ENCODE data around the gene MID1IP1.

MID1IP1 gene, protein sequence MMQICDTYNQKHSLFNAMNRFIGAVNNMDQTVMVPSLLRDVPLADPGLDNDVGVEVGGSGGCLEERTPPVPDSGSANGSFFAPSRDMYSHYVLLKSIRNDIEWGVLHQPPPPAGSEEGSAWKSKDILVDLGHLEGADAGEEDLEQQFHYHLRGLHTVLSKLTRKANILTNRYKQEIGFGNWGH

DNA sequence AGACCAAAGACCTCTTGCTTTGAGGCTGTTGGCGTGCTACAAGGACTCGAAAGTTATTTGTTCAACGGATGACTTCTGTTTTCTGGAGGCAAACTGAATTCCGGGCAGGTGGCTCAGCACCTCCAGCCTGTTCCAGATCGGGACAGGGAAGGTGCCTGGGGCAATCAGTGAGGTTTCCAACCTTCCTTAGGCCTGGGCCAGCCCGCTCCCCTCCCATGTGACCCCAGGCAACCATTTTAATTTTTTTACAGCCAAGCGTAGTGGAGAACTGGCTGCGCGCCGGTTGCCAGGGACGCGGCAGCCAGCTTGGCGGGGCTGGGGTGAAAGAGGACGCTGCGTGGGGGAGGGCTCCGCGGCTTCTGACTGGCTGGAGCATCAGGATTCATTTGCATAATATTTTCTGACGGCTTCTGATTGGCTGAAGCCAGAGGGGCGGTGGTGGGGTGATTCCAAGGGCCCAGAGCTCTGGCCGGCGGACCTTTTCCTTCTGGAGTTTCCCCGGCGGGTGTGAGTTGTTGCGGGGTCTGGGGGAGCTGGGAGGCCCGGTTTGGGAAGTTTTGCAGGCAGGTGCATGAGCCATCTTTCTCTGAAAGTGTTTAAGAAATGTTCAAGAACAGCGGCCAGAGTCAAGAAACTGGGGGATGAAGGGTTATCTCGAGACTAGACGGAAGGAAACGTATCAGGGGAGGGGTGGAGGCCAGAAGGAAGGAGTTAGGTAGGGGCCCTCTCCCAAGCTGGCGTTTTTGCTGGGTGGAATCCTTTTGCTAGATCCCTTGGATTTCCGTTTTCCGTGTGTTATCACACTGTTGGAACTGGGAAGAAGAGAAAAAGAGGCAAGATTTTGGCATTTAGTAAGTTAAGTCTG, at the start of gene MID1IP1:
MID1IP1 (plus strand) TSS at position 479 of the 865 bp plus-strand sequence. CDS start 3,488 bp downstream, outside the sequence.
- DNase-seq (ENCODE audit: low read depth in 1 of 2, low spot score in 1 of 2): peak; percentile 37 to 54

GRCh38 chrX:38754102-38754790, 47.0 kb upstream of the MID1IP1 start:
- no peak for DNase-seq (ENCODE audit: low read depth in 1 of 2, low spot score in 1 of 2)

DNA sequence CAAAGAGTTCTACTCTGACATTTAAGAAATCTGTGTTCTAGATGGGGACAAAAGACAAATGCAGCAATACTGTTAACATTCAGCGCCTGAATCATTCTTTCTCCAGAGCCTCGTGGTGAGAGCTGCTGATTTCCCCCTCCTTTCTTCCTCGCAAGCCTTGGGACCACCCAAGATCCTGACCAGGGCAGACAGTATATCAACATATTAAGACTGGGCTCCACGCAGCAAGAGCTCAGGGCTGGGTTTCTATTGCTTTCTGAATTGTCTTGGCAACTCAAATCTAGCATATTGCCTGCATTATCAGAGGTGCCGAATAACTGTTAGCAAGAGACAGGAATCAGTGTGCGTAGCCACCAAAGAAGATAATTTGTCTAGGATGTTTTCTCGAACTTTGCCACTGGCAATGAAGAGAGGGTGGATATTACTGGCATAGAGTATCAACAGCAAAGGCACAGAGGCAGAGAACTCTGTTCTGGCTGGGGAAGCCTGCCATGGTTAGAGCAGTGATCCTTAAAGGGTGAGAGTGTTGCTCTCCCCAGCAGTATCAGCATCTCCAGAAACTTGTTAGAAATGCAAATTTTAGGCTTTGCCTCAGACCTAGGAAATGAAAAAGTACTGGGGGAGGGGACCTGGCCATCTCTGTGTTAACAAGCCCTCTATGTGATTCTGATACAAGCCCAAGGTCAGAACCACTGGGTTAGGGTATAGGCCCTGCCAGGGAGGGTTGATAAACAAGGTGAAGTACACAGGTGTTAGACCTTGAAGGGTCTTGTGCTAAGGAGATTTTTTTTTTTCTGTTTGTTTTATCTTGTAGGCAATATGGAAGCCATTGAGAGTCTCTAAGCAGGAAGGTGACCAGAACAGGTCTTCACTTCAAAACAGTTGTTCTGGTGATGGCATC, 46.2 kb upstream of the MID1IP1 start:
- no peak for DNase-seq (ENCODE audit: low read depth in 1 of 2, low spot score in 1 of 2)

- no peak for DNase-seq (ENCODE audit: low read depth in 1 of 2, low spot score in 1 of 2)
These were observed 40.4 kb upstream of the MID1IP1 start for GRCh38 chrX:38760883-38761282.

GRCh38 chrX:38768079-38768478, 33.2 kb upstream of the MID1IP1 start:
- no peak for DNase-seq (ENCODE audit: low read depth in 1 of 2, low spot score in 1 of 2)

GRCh38 chrX:38770152-38770551, 31.1 kb upstream of the MID1IP1 start:
- DNase-seq (ENCODE audit: low read depth in 1 of 2, low spot score in 1 of 2): no peak

GRCh38 chrX:38774249-38774648, 27.0 kb upstream of the MID1IP1 start:
- no peak for DNase-seq (ENCODE audit: low read depth in 1 of 2, low spot score in 1 of 2)

GRCh38 chrX:38796946-38797345, 4.3 kb upstream of the MID1IP1 start:
- no peak for DNase-seq (ENCODE audit: low read depth in 1 of 2, low spot score in 1 of 2)

GRCh38 chrX:38798956-38799355, 2.3 kb upstream of the MID1IP1 start:
- no peak for DNase-seq (ENCODE audit: low read depth in 1 of 2, low spot score in 1 of 2)

DNA sequence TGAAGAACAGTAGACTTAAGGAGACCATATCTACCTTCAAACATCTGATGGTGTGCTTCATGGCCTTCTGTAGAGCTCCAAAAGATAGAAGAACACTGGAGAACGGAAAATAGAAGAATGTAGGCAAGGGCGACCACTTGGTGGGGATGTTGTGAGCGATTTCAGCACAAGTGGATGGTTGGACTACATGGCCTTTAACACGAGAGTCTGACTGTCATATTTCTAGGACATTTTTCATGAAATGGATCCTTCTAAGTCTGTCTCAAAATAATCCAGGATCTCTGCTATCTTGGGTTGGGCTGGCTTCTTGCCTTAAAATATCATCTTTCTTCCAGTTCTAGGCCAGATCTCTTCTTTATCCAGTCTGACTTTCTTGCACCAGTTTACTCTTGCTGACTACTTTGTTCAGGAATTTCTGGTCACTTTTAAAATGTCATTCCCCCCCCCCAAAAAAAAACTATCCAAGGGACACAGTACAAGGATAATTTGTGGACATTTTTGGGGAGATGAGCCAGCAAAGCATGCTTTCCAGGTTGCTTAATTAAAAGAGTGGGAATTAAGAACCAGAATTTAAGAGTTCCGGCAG, 1.2 kb upstream of the MID1IP1 start:
- DNase-seq (ENCODE audit: low read depth in 1 of 2, low spot score in 1 of 2): no peak

- no peak for DNase-seq (ENCODE audit: low read depth in 1 of 2, low spot score in 1 of 2)
These were observed 2.0 kb downstream of the MID1IP1 start for GRCh38 chrX:38803243-38803587.

- peak; percentile 16 to 52 for DNase-seq (ENCODE audit: low read depth in 1 of 2, low spot score in 1 of 2)
These were observed 2.6 kb downstream of the MID1IP1 start for GRCh38 chrX:38803588-38804431.

DNA sequence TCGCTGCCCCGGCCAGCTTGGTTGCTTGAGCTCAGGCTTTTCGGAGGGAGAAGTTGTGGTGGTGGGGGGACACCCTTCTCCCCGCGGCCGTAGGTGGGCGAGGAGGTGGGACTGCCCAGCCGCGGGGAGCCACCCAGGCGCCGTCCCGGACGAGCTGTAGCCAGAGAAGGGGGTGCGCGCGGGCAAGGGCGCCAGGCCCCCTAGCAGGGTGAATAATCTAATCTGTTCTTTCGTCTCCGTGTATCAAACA, 3.1 kb downstream of the MID1IP1 start:
- no peak for DNase-seq (ENCODE audit: low read depth in 1 of 2, low spot score in 1 of 2)

DNA sequence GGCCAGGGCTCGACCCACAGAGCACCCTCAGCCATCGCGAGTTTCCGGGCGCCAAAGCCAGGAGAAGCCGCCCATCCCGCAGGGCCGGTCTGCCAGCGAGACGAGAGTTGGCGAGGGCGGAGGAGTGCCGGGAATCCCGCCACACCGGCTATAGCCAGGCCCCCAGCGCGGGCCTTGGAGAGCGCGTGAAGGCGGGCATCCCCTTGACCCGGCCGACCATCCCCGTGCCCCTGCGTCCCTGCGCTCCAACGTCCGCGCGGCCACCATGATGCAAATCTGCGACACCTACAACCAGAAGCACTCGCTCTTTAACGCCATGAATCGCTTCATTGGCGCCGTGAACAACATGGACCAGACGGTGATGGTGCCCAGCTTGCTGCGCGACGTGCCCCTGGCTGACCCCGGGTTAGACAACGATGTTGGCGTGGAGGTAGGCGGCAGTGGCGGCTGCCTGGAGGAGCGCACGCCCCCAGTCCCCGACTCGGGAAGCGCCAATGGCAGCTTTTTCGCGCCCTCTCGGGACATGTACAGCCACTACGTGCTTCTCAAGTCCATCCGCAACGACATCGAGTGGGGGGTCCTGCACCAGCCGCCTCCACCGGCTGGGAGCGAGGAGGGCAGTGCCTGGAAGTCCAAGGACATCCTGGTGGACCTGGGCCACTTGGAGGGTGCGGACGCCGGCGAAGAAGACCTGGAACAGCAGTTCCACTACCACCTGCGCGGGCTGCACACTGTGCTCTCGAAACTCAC, 3.6 kb downstream of the MID1IP1 start:
- DNase-seq (ENCODE audit: low read depth in 1 of 2, low spot score in 1 of 2): peak in 1 of 2 donors; percentile 24

DNA sequence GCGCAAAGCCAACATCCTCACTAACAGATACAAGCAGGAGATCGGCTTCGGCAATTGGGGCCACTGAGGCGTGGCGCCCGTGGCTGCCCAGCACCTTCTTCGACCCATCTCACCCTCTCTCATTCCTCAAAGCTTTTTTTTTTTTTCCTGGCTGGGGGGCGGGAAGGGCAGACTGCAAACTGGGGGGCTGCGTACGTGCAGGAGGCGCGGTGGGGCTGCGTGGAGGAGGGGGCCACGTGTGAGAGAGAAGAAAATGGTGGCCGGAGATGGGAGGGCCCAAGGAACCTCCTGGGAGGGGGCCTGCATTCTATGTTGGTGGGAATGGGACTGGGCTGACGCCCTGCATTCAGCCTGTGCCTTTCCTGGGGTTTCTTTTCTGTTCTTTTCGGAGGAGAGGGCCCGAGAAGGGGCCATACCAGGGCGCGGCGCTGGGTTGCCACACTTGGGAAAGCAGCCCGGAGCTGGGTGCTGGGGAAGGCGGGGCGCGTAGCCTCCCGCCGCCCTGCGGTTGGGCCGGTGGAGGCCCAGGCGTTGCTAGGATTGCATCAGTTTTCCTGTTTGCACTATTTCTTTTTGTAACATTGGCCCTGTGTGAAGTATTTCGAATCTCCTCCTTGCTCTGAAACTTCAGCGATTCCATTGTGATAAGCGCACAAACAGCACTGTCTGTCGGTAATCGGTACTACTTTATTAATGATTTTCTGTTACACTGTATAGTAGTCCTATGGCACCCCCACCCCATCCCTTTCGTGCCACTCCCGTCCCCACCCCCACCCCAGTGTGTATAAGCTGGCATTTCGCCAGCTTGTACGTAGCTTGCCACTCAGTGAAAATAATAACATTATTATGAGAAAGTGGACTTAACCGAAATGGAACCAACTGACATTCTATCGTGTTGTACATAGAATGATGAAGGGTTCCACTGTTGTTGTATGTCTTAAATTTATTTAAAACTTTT, 4.5 kb downstream of the MID1IP1 start:
- DNase-seq (ENCODE audit: low read depth in 1 of 2, low spot score in 1 of 2): peak; percentile 34 to 40

DNA sequence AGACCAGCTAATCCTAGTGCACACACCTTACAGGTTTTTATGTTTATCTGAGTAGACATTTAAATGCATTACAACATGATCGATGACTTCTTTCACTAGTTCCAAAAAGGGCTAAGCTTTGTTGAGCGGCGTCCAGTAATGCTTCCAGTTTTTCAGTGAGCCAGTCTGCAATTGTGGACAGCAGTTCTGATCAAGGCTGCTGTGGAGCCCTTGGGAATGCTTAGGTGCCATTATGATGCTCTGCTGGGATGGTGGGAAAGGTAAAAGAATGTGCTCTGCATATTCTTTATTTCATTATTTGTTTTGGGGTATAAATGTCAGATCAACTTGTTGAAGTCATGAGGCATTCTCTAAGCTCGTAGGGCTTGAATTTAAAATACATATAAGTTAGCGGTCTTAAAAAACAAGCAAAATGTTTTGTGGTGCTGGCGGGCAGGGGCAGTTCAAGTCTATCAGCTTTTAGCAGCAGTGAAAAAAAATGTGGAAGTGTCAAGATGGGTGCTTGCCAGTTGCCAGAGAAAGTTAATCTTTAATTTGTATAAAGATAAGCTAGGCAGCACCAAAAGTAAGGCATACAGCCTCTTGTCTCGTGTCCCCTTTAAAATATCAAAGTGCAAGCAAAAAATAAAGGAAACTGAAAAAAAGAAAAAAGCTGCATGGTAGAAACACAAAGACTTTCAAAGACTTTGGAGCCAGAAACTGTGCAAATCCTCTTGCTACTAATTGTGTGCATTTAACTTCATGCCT, 5.8 kb downstream of the MID1IP1 start:
- DNase-seq (ENCODE audit: low read depth in 1 of 2, low spot score in 1 of 2): no peak

- DNase-seq (ENCODE audit: low read depth in 1 of 2, low spot score in 1 of 2): no peak
These were observed 6.6 kb downstream of the MID1IP1 start for GRCh38 chrX:38807873-38808272.
